Neutrophil (primary cell): ENCODE measurements around the gene SERPINB8.

Source experiments
- H3K27ac ChIP-seq: fragments of 200-600 bp; sonication (generic); 2 replicates; pipeline ENCODE4 v1.5.1; 2016; ENCODE audit warnings: mild to moderate bottlenecking, moderate library complexity
- H3K27me3 ChIP-seq: fragments of 200-600 bp; sonication (generic); 2 replicates; pipeline ENCODE4 v1.6.0; 2016; ENCODE audit warnings: mild to moderate bottlenecking
- H3K36me3 ChIP-seq: fragments of 200-600 bp; sonication (generic); 2 replicates; pipeline ENCODE4 v1.5.1; 2017
- H3K4me1 ChIP-seq, 2 experiments: fragments of 200-600 bp in 1 of 2; sonication (generic) in 1 of 2; 1 replicate in 1 of 2; 2 replicates in 1 of 2; pipeline versions ENCODE4 v1.5.1 to v1.6.1; 2013 to 2016; ENCODE audit warnings: low read depth in 1 of 2, low read length in 1 of 2, mild to moderate bottlenecking in 1 of 2, moderate library complexity in 1 of 2; ENCODE audit not compliant: control insufficient read depth in 1 of 2, insufficient read depth in 1 of 2
- H3K4me3 ChIP-seq, 2 experiments: fragments of 200-600 bp in 1 of 2; sonication (generic) in 1 of 2; 1 replicate in 1 of 2; 2 replicates in 1 of 2; pipeline ENCODE4 v1.5.1; 2013 to 2016; ENCODE audit warnings: low read depth in 1 of 2, low read length in 1 of 2, mild to moderate bottlenecking in 1 of 2, moderate library complexity in 1 of 2
- H3K9me3 ChIP-seq: fragments of 200-600 bp; sonication (generic); 2 replicates; pipeline ENCODE4 v1.5.1; 2016
- TF ChIP-seq, protein P1 (sequence below): fragments of 200-600 bp; sonication (generic); IDR thresholded peaks from 2 replicates; pipeline ENCODE4 v1.5.1; 2016; ENCODE audit warnings: antibody characterized with exemption

SERPINB8 gene

DNA sequence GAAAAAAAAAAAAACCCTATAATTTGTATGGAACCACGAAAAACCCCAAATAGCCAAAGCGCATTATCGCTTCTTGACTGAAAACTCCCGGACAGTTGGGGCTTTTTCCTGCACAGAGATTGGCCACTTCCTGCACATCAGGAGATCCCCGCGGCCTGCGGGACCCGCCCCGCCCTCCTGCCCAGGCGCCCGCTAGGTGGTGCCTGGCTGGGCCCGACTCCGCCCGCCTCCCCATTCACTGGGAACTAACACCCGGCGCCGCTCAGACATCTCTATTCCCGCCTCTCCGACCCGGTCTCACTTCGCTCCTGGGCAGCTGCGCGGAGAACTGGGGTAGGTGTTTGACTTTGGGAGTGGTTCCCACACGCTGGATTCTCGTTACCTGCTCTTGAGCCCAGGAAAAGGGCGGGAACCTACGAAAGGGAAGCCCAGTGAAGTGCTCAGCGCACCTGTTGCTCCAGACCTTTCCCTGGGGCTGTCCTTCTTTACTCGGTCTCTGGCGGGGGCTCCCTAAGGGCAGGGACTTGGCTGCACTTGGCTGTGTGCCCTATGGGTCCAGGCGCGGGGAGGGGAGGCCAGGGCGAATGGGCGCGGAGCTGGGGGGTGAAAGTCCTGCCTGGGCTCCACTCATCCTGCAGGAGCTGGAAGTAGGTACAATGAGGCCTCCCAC lies 20.7 kb upstream of the SERPINB8 start, which contains the start of gene HMSD:
Gene HMSD, plus strand, starts transcription at position 234 of the 670 bp plus-strand sequence. CDS start 4,155 bp downstream, outside the sequence.
- H3K9me3 ChIP-seq: no peaks in the 10 kb centered on the region
- no peak within 1 kb of the TSS for H3K27ac ChIP-seq
- TF ChIP-seq, protein P1, sequence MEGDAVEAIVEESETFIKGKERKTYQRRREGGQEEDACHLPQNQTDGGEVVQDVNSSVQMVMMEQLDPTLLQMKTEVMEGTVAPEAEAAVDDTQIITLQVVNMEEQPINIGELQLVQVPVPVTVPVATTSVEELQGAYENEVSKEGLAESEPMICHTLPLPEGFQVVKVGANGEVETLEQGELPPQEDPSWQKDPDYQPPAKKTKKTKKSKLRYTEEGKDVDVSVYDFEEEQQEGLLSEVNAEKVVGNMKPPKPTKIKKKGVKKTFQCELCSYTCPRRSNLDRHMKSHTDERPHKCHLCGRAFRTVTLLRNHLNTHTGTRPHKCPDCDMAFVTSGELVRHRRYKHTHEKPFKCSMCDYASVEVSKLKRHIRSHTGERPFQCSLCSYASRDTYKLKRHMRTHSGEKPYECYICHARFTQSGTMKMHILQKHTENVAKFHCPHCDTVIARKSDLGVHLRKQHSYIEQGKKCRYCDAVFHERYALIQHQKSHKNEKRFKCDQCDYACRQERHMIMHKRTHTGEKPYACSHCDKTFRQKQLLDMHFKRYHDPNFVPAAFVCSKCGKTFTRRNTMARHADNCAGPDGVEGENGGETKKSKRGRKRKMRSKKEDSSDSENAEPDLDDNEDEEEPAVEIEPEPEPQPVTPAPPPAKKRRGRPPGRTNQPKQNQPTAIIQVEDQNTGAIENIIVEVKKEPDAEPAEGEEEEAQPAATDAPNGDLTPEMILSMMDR: no peak
- H3K36me3 ChIP-seq: no peaks in the 10 kb centered on the region
- no peaks in the 10 kb centered on the region for H3K27me3 ChIP-seq
- H3K4me3 ChIP-seq: peak within 1 kb of the TSS; percentile 31 to 32
- H3K4me1 ChIP-seq: peaks cover 6 to 8% of the 10 kb centered on the region in 2 experiments

DNA sequence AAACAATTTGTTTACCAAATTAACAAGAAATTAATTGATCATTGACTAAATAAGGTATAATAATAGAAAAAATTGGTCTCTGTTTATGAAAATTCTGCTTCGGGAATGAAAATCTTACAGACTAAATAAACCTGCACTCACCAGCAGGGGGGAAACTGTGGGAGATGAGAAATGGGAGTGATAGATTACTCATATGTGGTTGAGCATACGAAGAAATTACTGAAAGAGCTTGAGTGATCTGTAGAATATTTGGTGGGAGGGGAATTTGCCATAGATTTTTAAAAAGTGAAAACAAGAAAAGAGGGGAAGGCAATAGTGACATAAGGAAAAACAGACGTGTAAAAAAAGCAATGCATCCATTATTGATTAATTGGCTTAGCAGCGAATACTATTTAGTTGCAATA lies 18.6 kb upstream of the SERPINB8 start:
- Histone ChIP-seq H3K27me3 (no peaks in the 10 kb centered on the region), H3K4me3 (no peak overlapping the region), H3K36me3 (no peaks in the 10 kb centered on the region), H3K4me1 (peaks cover 6 to 8% of the 10 kb centered on the region in 2 experiments), H3K27ac (no peak overlapping the region), H3K9me3 (no peaks in the 10 kb centered on the region)
- TF ChIP-seq, protein P1: no peak

DNA sequence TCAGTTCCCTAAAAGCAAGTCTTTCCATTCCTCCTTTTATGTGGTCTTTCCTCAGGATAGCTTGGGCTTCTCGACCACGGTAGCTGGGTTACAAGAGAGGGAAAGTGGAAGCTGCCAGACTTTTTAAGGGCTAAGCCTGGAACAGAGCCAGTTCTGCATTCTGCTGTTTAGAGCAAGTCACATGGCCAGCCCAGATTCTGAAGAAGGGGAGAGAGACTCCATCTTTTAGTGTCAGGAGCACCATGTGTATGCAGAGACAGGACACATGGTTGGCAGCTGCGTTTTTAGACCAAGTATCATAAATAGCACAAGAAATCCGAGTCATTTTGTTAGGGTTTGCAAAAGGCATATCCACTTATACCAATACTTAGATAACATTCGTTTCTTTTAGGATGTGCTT lies 16.1 kb upstream of the SERPINB8 start:
- Histone ChIP-seq H3K27ac (no peak overlapping the region), H3K9me3 (no peaks in the 10 kb centered on the region)
- TF ChIP-seq, protein P1: no peak

DNA sequence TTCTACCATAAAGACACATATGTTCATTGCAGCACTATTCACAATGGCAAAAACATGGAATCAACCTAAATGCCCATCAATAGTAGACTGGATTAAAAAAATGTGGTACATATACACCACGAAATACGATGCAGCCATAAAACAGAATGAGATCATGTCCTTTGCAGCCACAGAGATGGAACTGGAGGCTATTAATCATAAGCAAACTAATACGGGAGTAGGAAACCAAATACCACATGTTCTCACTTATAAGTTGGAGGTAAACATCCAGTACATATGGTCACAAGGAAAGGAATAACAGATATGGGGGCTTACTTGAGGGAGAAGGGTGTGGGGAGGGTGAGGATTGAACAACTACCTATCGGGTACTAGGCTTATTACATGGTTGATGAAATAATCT lies 13.1 kb upstream of the SERPINB8 start:
- Histone ChIP-seq H3K4me1 (no peaks in the 10 kb centered on the region), H3K36me3 (no peaks in the 10 kb centered on the region), H3K4me3 (no peak overlapping the region), H3K9me3 (no peaks in the 10 kb centered on the region), H3K27me3 (no peaks in the 10 kb centered on the region), H3K27ac (no peak overlapping the region)
- TF ChIP-seq, protein P1: no peak

More for the DNA sequence above, 16.1 kb upstream of the SERPINB8 start:
- Histone ChIP-seq H3K4me1 (peaks cover 6 to 8% of the 10 kb centered on the region in 2 experiments), H3K36me3 (no peaks in the 10 kb centered on the region), H3K4me3 (no peak overlapping the region), H3K27me3 (no peaks in the 10 kb centered on the region)

DNA sequence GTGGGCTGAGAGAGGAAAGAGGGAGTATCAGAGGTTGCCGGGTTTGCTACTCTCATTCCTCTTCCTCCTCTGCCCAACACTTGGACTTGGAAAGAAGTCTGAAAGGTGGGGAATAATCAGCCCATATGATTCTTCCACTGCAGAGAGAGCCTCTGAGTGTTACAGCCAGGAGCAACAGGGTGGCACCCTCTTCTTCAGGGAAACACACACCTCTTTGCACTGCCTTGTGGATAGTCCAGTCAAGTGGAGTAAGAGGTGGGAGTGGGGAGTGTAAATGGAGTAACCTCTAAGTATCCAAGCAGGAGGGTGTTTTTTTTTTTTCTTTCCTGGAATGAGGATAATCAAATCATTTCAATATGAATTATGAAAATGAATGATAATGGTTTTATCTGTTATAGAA lies 9.0 kb upstream of the SERPINB8 start:
- H3K36me3 ChIP-seq: no peaks in the 10 kb centered on the region
- no peaks in the 10 kb centered on the region for H3K27me3 ChIP-seq
- no peaks in the 10 kb centered on the region for H3K9me3 ChIP-seq
- peaks cover 0 to 7% of the 10 kb centered on the region in 2 experiments for H3K4me1 ChIP-seq
- no peak overlapping the region for H3K4me3 ChIP-seq
- H3K27ac ChIP-seq: no peak overlapping the region
- TF ChIP-seq, protein P1: no peak
